ENCODE measurements around the gene SYS1.

The SYS1 gene

DNA sequence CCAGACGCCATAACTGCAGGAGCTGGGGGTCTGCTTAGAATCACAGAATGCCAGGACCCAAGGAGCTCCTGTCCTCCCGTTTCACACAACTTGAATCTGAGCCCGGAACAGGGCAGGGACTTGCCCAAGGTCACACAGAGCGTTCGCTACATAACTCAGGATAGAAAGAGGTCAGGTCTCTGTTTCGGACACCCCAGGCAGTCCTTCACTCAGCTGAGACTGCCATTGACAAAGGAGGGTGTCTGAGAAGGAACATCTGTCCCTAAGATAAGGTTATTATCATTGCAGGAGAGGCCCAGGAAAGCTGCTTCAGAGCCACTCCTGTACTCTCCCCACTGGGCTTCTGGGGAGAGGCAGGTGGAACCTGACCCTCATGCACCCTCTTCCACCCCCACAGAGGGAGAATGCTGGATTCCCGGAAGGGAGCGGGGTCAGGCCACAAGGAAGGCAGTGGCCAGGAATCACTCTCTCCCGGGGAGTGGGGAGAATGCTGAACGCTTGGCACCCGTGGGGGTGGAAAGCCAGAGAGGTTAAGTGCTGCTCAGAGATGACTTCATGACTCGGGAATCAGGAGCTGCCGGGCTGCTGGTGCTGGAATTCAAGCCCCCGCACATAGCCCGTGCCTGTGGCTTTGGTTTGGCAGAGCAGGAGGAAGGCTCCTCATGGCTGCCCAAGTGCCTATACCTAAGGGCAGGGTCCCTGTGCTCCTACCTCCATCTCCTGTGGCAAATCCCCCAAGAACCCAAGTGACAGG is 25.4 kb upstream of the SYS1 start:
- H3K79me2 ChIP-seq (ENCODE audit: insufficient read depth, low read length), result no peaks in the 10 kb centered on the region

DNA sequence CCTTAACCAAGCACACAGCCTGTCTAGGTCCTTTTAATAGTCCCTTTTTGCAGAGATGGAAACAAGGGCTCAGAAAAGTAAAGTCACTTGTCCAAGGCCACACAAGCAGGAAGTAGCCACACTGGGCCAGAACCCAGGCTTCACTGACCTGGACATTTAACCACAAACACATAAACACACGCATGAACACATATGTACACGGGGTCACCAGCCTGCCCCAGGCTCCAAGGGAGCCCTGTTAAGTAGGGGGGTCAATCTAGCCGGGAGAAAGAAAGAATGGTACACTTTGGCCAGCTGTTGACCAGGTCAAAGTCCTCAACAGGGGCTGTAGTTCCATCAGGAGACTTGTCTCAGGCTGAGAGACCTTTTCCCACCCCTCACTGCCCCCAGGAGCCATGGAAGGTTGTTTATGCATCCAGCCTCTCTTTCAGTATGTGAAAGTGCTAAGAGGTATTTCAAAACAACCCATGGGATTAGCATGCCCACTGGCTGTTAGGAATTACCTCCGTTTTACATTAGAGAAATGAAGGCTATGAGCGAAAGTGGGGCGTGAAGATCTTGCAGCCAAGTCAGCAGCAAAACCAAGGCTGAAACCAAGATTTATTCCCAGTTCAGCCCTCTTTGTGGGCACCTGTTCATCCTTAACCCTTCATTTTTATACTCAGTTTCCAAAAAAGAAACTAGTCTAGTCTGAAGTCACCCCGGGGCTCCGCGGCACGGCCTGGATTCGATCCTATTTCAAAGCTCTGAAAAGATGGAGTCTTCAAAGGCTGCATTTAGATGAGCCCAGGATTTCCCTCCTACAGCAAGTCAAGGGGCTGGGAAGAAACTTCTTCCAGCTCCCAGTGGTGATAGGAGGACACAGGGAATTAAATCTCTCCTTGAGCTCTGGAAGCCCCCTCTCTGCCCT is 24.6 kb upstream of the SYS1 start:
- H4K20me1 ChIP-seq (ENCODE audit: insufficient read depth, low read length, poor library complexity, severe bottlenecking), result no peaks in the 10 kb centered on the region
- peaks cover 5% of the 10 kb centered on the region for H3K4me1 ChIP-seq (ENCODE audit: insufficient read depth, low read length, poor library complexity, severe bottlenecking)
- H3K27me3 ChIP-seq (ENCODE audit: insufficient read depth, low read length, poor library complexity, severe bottlenecking), result no peaks in the 10 kb centered on the region
- H2AFZ ChIP-seq (ENCODE audit: low read length), result no peak overlapping the region
- H3K4me3 ChIP-seq (ENCODE audit: low read length, poor library complexity, severe bottlenecking), result no peak overlapping the region
- TF ChIP-seq, protein P1, sequence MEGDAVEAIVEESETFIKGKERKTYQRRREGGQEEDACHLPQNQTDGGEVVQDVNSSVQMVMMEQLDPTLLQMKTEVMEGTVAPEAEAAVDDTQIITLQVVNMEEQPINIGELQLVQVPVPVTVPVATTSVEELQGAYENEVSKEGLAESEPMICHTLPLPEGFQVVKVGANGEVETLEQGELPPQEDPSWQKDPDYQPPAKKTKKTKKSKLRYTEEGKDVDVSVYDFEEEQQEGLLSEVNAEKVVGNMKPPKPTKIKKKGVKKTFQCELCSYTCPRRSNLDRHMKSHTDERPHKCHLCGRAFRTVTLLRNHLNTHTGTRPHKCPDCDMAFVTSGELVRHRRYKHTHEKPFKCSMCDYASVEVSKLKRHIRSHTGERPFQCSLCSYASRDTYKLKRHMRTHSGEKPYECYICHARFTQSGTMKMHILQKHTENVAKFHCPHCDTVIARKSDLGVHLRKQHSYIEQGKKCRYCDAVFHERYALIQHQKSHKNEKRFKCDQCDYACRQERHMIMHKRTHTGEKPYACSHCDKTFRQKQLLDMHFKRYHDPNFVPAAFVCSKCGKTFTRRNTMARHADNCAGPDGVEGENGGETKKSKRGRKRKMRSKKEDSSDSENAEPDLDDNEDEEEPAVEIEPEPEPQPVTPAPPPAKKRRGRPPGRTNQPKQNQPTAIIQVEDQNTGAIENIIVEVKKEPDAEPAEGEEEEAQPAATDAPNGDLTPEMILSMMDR (conservative IDR thresholded peaks at IDR 0.05; ENCODE audit: low read length), result no peak
- no peak for TF ChIP-seq EZH2phosphoT487 (IDR thresholded peaks at IDR 0.05; ENCODE audit: borderline replicate concordance)
- no peaks in the 10 kb centered on the region for H3K79me2 ChIP-seq (ENCODE audit: insufficient read depth, low read length)
- no peaks in the 10 kb centered on the region for H3K36me3 ChIP-seq (ENCODE audit: insufficient read depth, low read length)
- H3K9me3 ChIP-seq (ENCODE audit: insufficient read depth, low read depth, low read length), result no peaks in the 10 kb centered on the region
- H3F3A ChIP-seq (ENCODE audit: low read depth), result no peaks in the 10 kb centered on the region
- H3K9ac ChIP-seq (ENCODE audit: low read depth, low read length, poor library complexity, severe bottlenecking), result no peak overlapping the region
- no peak overlapping the region for H3K4me2 ChIP-seq (ENCODE audit: low read depth, low read length, poor library complexity, severe bottlenecking)
- no peaks in the 10 kb centered on the region for H3K9me2 ChIP-seq (replicated peaks; ENCODE audit: low read depth, low read length)

More for the DNA sequence above, 25.4 kb upstream of the SYS1 start:
- Histone ChIP-seq H3K9me2 (replicated peaks; ENCODE audit: low read depth, low read length) (no peaks in the 10 kb centered on the region), H3K9me3 (ENCODE audit: insufficient read depth, low read depth, low read length) (no peaks in the 10 kb centered on the region), H4K20me1 (ENCODE audit: insufficient read depth, low read length, poor library complexity, severe bottlenecking) (no peaks in the 10 kb centered on the region), H3F3A (ENCODE audit: low read depth) (no peaks in the 10 kb centered on the region), H3K9ac (ENCODE audit: low read depth, low read length, poor library complexity, severe bottlenecking) (no peak overlapping the region), H2AFZ (ENCODE audit: low read length) (no peak overlapping the region), H3K27me3 (ENCODE audit: insufficient read depth, low read length, poor library complexity, severe bottlenecking) (no peaks in the 10 kb centered on the region), H3K36me3 (ENCODE audit: insufficient read depth, low read length) (no peaks in the 10 kb centered on the region), H3K4me3 (ENCODE audit: low read length, poor library complexity, severe bottlenecking) (no peak overlapping the region), H3K4me2 (ENCODE audit: low read depth, low read length, poor library complexity, severe bottlenecking) (no peak overlapping the region), H3K4me1 (ENCODE audit: insufficient read depth, low read length, poor library complexity, severe bottlenecking) (peaks cover 5% of the 10 kb centered on the region)
- TF ChIP-seq, protein P1 (conservative IDR thresholded peaks at IDR 0.05; ENCODE audit: low read length), result no peak
- no peak for TF ChIP-seq EZH2phosphoT487 (IDR thresholded peaks at IDR 0.05; ENCODE audit: borderline replicate concordance)

DNA sequence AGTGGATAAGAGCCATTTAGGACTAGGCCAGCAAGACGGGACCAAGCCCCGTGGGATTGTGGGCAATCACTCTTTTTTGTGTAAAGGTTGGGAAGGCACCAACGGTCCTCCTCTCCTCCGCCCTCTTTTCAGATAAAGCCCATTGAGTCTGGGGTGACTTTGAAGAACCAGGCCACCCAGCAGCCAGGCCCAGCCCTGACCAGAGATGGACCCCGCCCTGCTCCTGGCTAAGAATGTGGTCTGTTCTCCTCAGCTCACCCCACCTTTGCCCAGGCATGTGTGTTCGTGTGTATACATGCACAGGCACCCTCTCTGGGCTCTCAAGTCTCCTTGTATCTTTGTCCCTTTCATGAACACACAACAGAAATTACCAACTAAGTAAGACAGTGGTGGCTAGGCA is 23.9 kb upstream of the SYS1 start:
- Histone ChIP-seq H2AFZ (ENCODE audit: low read length) (no peak overlapping the region), H4K20me1 (ENCODE audit: insufficient read depth, low read length, poor library complexity, severe bottlenecking) (no peaks in the 10 kb centered on the region), H3K36me3 (ENCODE audit: insufficient read depth, low read length) (no peaks in the 10 kb centered on the region), H3F3A (ENCODE audit: low read depth) (no peaks in the 10 kb centered on the region), H3K79me2 (ENCODE audit: insufficient read depth, low read length) (no peaks in the 10 kb centered on the region), H3K9ac (ENCODE audit: low read depth, low read length, poor library complexity, severe bottlenecking) (no peak overlapping the region), H3K9me3 (ENCODE audit: insufficient read depth, low read depth, low read length) (no peaks in the 10 kb centered on the region), H3K4me2 (ENCODE audit: low read depth, low read length, poor library complexity, severe bottlenecking) (no peak overlapping the region), H3K27me3 (ENCODE audit: insufficient read depth, low read length, poor library complexity, severe bottlenecking) (no peaks in the 10 kb centered on the region), H3K4me1 (ENCODE audit: insufficient read depth, low read length, poor library complexity, severe bottlenecking) (peaks cover 9% of the 10 kb centered on the region), H3K9me2 (replicated peaks; ENCODE audit: low read depth, low read length) (no peaks in the 10 kb centered on the region), H3K4me3 (ENCODE audit: low read length, poor library complexity, severe bottlenecking) (no peak overlapping the region)
- TF ChIP-seq EZH2phosphoT487 (IDR thresholded peaks at IDR 0.05; ENCODE audit: borderline replicate concordance), result no peak
- TF ChIP-seq, protein P1 (conservative IDR thresholded peaks at IDR 0.05; ENCODE audit: low read length), result no peak

All from Loucy (cell line).